GM18858 (cell line): ENCODE measurements around the gene LGALS7.
"Not testable (repeated sequence)": the region's sequence is repeated elsewhere in the genome, so short reads cannot be mapped to it uniquely, and the experiment has no call there.

Experiments
- ATAC-seq: cut with Tn5 transposase; IDR thresholded peaks from one replicate; pipeline ENCODE4 v1.9.1; 2021; ENCODE audit not compliant: unreplicated experiment

Gene LGALS7

GRCh38 chr19:38773469-38774177, at the start of gene LGALS7:
TSS of gene LGALS7 (minus strand) at chr19:38773517. CDS start at chr19:38773492, 25 bp downstream.
- ATAC-seq: no peak

GRCh38 chr19:38821230-38821825, 48.0 kb upstream of the LGALS7 start:
- not testable (repeated sequence) for ATAC-seq

- no peak for ATAC-seq
Measured at GRCh38 chr19:38819231-38819920, 46.1 kb upstream of the LGALS7 start.

GRCh38 chr19:38817081-38817480, 43.8 kb upstream of the LGALS7 start:
- no peak for ATAC-seq

- ATAC-seq: no peak
Measured at GRCh38 chr19:38816131-38816750, 42.9 kb upstream of the LGALS7 start.

- ATAC-seq: no peak
Measured at GRCh38 chr19:38815059-38816001, 42.0 kb upstream of the LGALS7 start.

GRCh38 chr19:38813932-38814331, 40.6 kb upstream of the LGALS7 start:
- ATAC-seq: not testable (repeated sequence)

GRCh38 chr19:38813323-38813722, 40.0 kb upstream of the LGALS7 start:
- ATAC-seq: no peak

GRCh38 chr19:38812841-38813320, 39.6 kb upstream of the LGALS7 start, which contains the start of gene LGALS4:
TSS of gene LGALS4 (minus strand) at chr19:38812945. CDS start at chr19:38812886, 59 bp downstream.
- no peak for ATAC-seq

- no peak for ATAC-seq
Measured at GRCh38 chr19:38812009-38812840, 38.9 kb upstream of the LGALS7 start.

- no peak for ATAC-seq
Measured at GRCh38 chr19:38809592-38810252, 36.4 kb upstream of the LGALS7 start.

- no peak for ATAC-seq
Measured at GRCh38 chr19:38808741-38809140, 35.4 kb upstream of the LGALS7 start.

GRCh38 chr19:38807374-38808098, 34.2 kb upstream of the LGALS7 start:
- ATAC-seq: not testable (repeated sequence)

GRCh38 chr19:38806371-38806770, 33.1 kb upstream of the LGALS7 start:
- ATAC-seq: no peak

GRCh38 chr19:38805180-38805579, 31.9 kb upstream of the LGALS7 start:
- no peak for ATAC-seq

- no peak for ATAC-seq
Measured at GRCh38 chr19:38803543-38803942, 30.2 kb upstream of the LGALS7 start.

GRCh38 chr19:38801359-38802095, 28.2 kb upstream of the LGALS7 start:
- no peak for ATAC-seq
